Measurements from ENCODE around the gene ARAP3.

DNA sequence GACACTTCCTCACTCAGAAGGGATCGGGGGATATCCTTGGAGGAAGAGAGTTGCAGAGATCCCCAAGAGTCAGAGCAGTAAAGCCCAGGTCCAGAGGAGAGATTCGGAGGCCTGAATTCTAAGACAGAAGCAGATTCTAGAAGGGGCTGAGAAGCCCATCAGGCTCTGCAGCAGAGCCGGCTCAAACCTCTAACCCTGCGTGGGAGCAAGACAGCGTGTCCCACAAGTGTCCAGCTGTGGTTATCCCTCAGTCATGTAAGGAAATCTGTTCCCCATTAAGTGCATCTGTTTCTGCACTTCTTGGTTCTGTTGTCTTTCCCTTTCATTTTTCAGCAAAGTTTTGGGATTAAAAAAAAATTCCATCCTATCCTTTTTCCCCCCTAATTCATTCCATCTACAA is 58.4 kb downstream of the ARAP3 start:
- TF ChIP-seq, protein P1, sequence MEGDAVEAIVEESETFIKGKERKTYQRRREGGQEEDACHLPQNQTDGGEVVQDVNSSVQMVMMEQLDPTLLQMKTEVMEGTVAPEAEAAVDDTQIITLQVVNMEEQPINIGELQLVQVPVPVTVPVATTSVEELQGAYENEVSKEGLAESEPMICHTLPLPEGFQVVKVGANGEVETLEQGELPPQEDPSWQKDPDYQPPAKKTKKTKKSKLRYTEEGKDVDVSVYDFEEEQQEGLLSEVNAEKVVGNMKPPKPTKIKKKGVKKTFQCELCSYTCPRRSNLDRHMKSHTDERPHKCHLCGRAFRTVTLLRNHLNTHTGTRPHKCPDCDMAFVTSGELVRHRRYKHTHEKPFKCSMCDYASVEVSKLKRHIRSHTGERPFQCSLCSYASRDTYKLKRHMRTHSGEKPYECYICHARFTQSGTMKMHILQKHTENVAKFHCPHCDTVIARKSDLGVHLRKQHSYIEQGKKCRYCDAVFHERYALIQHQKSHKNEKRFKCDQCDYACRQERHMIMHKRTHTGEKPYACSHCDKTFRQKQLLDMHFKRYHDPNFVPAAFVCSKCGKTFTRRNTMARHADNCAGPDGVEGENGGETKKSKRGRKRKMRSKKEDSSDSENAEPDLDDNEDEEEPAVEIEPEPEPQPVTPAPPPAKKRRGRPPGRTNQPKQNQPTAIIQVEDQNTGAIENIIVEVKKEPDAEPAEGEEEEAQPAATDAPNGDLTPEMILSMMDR (conservative IDR thresholded peaks at IDR 0.05 in 1 of 2, IDR thresholded peaks at IDR 0.05 in 1 of 2; ENCODE audit: extremely low read depth in 1 of 2, insufficient read depth in 1 of 2, low read depth in 1 of 2, low read length in 2 of 2), result no peak
- TF ChIP-seq EZH2 (IDR thresholded peaks at IDR 0.05; ENCODE audit: borderline replicate concordance, low read length), result no peak

Measured in mammary epithelial cell (primary cell).